Mucosa of descending colon (tissue), 3 donors: ENCODE measurements around the gene WNT7B. TPM values are rescaled to one million over a fixed set of nuclear protein-coding genes. Genes with fewer than 3 reads are reported as not detected.

Source experiments
- ATAC-seq: fragments of 200-7000 bp; cut with Tn5 transposase; one replicate; pipeline ENCODE4 v1.9.1; 2020; ENCODE audit warnings: mild to moderate bottlenecking, moderate library complexity
- DNase-seq, 3 donors: peaks; one replicate each; pipeline ENCODE4 v3.0.0-alpha.2; 2020
- H3K36me3 ChIP-seq: fragments of 200-600 bp; one replicate; pipeline ENCODE4 v1.8.0; 2021; ENCODE audit warnings: low read depth, mild to moderate bottlenecking
- H3K4me1 ChIP-seq: fragments of 200-600 bp; one replicate; pipeline ENCODE4 v1.8.0; 2021; ENCODE audit warnings: low read depth, mild to moderate bottlenecking
- H3K4me3 ChIP-seq: fragments of 200-600 bp; one replicate; pipeline ENCODE4 v1.8.0; 2021; ENCODE audit warnings: mild to moderate bottlenecking
- H3K9me3 ChIP-seq: fragments of 200-600 bp; one replicate; pipeline ENCODE4 v1.8.0; 2021; ENCODE audit warnings: mild to moderate bottlenecking
- CTCF ChIP-seq: fragments of 200-600 bp; IDR thresholded peaks from one replicate; pipeline ENCODE4 v1.8.0; 2022; ENCODE audit warnings: antibody characterized with exemption, mild to moderate bottlenecking
- intact Hi-C, 2 donors: fragments of 100-400 bp; cut with DNase I in 1 of 2; cut with micrococcal nuclease in 1 of 2; formaldehyde crosslinking; loops; one replicate each; pipeline versions ENCODE4 v1.11.0 to v1.11.1; 2022; cut with DNase I, micrococcal nuclease
- total RNA-seq, 3 donors: library from RNA; stranded (reverse); fragmentation: NEBNext Ultra II Directional in 2 of 3; extraction: Animal tissue kit (Norgen Biotek cat#: 25700) in 2 of 3; gene quantifications; one replicate each; pipeline versions ENCODE4 v1.2.1 to v1.2.4, GENCODE V29; 2021 to 2023
- donor health status: DM: no; HTN: no; CAD: no; lungs with moderate emphysema.
- donor health status: DM: no; HTN: no; CAD: no.
- donor health status: DM: no; HTN: yes; CAD: no.

The WNT7B gene
- total RNA-seq, 3 donors from 2014 or later: not detected

DNA sequence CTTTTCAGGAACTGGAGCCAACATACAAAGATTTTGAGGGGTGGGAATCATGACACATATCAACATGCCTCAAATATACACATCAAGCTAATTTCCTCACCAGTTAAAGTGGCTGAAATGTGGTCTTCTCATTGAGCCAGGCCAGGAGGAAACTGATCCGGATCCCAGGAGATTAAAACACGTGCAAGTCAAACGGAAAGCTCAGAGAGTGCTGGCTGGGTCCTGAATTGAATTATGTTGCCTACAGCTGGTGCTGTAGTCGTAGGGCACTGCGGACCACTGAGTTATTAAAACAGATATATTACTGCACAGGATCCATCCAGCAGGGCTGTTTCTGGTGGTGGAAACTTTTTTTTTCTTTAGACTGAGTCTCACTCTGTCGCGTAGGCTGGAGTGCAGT lies 14.1 kb upstream of the WNT7B start:
- no peaks in the 10 kb centered on the region for H3K9me3 ChIP-seq
- no peak overlapping the region for H3K4me3 ChIP-seq
- intact Hi-C loops: loop anchor here (10.0 kb wide), 2 partner anchors 304 to 324 kb away; partner anchors contain the start of gene GTSE1 (in 1 of the 2)
- no peak for TF ChIP-seq CTCF
- no peaks in the 10 kb centered on the region for H3K36me3 ChIP-seq
- H3K4me1 ChIP-seq: peaks cover 7% of the 10 kb centered on the region
- DNase-seq: no peak
- ATAC-seq: no peak

DNA sequence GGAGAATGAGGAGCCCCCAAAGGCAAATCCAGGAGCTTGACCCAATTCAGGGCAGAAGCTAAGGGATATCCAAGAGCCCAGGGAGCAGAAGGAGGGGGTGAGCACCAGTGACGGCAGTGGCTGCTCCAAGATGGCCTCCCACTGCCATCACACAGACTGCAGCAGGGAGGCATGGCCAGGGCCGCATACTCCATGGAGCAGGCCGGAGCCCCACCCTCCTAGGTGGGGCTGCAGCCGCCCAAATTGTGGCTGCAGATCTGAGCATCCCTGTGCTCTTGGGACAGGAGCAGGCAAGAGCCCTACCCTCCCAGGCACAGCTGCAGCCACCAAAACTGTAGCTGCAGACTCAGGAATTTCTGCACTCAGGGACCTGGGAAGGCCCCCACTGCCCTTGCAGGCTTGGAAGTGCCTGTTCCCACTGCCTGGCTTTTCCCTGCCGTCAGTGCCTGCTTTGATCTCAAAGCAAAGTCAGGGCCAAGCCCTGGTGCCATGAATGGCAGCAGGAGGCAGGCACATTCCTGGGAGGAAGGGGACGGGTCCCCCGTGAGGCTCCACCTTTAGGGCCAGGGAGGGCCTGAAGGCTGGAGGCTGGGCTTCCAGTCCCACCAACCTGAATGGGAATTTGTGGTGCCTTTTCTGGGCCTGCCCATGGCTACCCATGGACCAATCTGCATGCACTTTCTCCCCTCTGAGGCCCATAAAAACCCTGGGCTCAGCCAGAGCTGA lies 10.3 kb upstream of the WNT7B start:
- no peaks in the 10 kb centered on the region for H3K4me1 ChIP-seq
- no peak for TF ChIP-seq CTCF
- H3K4me3 ChIP-seq: no peak overlapping the region
- ATAC-seq (no peak), DNase-seq (no peak)
- no peaks in the 10 kb centered on the region for H3K9me3 ChIP-seq
- intact Hi-C loops: no loop called here
- H3K36me3 ChIP-seq: no peaks in the 10 kb centered on the region

DNA sequence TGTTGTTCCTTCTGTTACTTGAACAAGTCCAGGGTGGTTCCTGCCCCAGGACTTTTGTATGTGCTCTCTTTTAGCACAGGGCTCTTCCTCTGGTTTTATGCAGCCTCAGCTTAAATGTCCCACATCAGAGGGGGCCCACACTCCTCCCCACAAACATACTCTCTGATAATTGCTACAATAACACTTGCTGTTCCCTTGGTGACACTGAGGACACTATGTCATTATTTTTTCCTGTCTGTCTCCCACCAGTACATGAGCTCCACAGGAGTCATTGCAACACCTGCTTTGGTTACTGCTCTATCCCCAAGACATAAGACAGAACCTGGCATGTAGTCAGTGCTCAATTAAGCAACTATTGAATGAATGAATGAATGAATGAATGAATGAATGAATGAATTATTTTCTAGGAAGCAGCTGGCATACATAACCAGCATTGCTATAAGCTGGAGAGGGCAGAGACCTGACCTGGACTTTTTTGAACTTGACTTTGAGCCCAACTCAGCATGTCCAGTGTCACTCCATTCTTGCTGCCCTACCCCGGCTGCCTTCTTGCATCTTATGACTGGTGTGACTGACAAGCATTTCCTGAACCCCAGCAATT lies 7.5 kb upstream of the WNT7B start:
- no peak for TF ChIP-seq CTCF
- H3K9me3 ChIP-seq: no peaks in the 10 kb centered on the region
- DNase-seq: no peak
- ATAC-seq: no peak
- no peaks in the 10 kb centered on the region for H3K36me3 ChIP-seq
- intact Hi-C loops: no loop called here
- H3K4me1 ChIP-seq: no peaks in the 10 kb centered on the region
- no peak overlapping the region for H3K4me3 ChIP-seq

- no peaks in the 10 kb centered on the region for H3K36me3 ChIP-seq
- no peaks in the 10 kb centered on the region for H3K4me1 ChIP-seq
- ATAC-seq: no peak
- H3K4me3 ChIP-seq: no peak overlapping the region
- no peak for DNase-seq
- H3K9me3 ChIP-seq: no peaks in the 10 kb centered on the region
- intact Hi-C loops: no loop called here
- TF ChIP-seq CTCF: no peak
Observed at GRCh38 chr22:45983797-45984196, 6.8 kb upstream of the WNT7B start.

DNA sequence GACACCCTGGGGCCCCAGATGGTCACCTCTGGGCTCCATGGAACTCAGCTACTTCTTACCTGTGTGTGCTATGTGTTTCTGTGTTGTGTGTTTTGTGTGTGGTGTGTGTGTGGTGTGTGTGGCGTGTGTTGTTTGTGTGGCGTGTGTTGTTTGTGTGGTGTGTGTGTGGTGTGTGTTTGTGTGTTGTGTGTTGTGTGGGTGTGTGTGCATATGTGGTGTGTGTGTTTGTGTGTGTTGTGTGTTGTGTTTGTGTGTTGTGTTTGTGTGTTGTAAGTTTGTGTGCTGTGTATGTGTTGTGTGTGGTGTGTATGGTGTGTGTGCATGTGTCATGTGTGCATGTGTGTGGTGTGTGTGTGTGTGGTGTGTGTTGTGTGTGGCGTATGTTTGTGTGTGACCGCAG lies 3.8 kb upstream of the WNT7B start:
- TF ChIP-seq CTCF: no peak
- intact Hi-C loops: no loop called here
- ATAC-seq (no peak), DNase-seq (no peak)
- peaks cover 17% of the 10 kb centered on the region for H3K4me1 ChIP-seq
- H3K9me3 ChIP-seq: no peaks in the 10 kb centered on the region
- no peaks in the 10 kb centered on the region for H3K36me3 ChIP-seq
- no peak overlapping the region for H3K4me3 ChIP-seq
